ENCODE results near the gene FER1L5. TPM values are rescaled to one million over a fixed set of nuclear protein-coding genes. Genes with fewer than 3 reads are reported as not detected.

FER1L5 gene
- polyA plus RNA-seq, 1 of the 3 experiments (the other 2 are of a cell fraction): 0.02 TPM

DNA sequence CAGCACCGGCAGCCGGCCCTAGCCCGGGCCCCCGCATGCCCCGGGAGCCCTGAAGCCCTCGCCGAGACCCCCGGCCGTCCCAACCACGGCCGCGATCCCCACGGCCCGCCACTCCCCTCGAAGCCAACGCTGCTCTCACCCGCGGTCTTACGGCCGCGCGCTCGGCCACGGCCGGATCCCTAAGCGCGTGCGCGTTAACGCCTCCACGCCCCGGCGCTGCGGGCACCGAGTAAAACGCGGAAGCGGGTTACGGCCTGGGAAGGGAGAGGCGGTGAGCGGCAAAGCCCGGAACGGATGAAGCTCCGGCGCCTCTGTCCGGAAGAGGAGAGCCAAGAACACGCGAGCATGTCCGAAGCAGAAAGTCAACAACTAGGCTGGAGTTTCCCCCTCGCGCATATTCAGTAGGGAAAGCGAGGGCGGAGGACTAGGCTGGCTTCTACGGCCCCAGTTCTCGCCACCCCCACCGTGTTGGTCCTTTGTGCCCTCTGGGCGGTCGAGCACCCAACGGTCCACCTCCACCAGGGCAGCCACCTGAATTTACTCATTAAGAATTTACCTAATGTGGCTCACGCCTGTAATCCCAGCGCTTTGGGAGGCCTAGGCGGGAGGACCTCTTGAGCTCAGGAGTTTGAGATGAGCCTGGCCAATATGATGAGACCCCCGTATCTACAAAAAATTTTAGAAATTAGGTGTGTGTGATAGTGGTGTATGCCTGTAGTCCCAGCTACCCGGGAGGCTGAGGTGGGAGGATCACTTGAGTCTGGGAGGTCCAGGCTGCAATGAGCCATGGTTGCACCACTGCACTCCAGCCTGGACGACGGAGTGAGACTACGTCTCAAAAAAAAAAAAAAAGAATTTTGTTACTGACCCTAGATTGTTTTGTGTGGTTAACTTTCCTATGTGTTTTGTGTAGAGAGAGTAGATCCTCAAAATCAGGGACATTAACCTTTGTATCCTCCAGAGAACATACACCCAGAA is 4.1 kb upstream of the FER1L5 start, which contains the start of gene KANSL3:
Gene KANSL3 (minus strand): TSS at position 169 of the 978 bp plus-strand sequence. CDS start 1,177 bp downstream, outside the sequence.
- Histone ChIP-seq H3K27ac (ENCODE audit: low read depth in 2 of 2, low read length in 1 of 2) (peak within 1 kb of the TSS; percentile 83 to 84), H3K4me1 (ENCODE audit: control insufficient read depth in 1 of 2, insufficient read depth in 2 of 2, low read depth in 1 of 2, low read length in 1 of 2) (peaks cover 6 to 13% of the 10 kb centered on the region in 2 experiments; a peak in 2 of 4 replicates), H3K4me3 (ENCODE audit: low read depth in 2 of 2, low read length in 1 of 2) (peak within 1 kb of the TSS; percentile 63 to 96), H3K4me2 (peak within 1 kb of the TSS; percentile 97), H3K79me2 (ENCODE audit: insufficient read depth) (peaks cover 43% of the 10 kb centered on the region), H3K36me3 (replicated peaks in 1 of 2; ENCODE audit: control insufficient read depth in 1 of 2, insufficient read depth in 2 of 2, low read length in 1 of 2) (peaks cover 0 to 14% of the 10 kb centered on the region in 2 experiments), H3K27me3 (ENCODE audit: insufficient read depth) (no peaks in the 10 kb centered on the region), H3K9me3 (no peaks in the 10 kb centered on the region), H3K9ac (peak within 1 kb of the TSS; percentile 83), H3F3A (replicated peaks; ENCODE audit: insufficient read depth) (no peaks in the 10 kb centered on the region), H3K9me2 (no peaks in the 10 kb centered on the region), H4K20me1 (ENCODE audit: insufficient read depth) (no peaks in the 10 kb centered on the region; the same call in 1 of the 2 replicates), H2AFZ (ENCODE audit: low read depth) (peak within 1 kb of the TSS; percentile 82; the same call in 1 of the 2 replicates)
- CTCF ChIA-PET: interaction anchor here (0.8 to 2.9 kb wide), 4 partner anchors 17 to 163 kb away, joined by 3 to 11 read pairs (median 7); partner anchors contain the start of gene CNNM4
- whole genome bisulfite sequencing (ENCODE audit: low lambda C conversion rate): 15% methylated on average over 32 of the region's 67 CpGs
- POLR2A ChIA-PET: interaction anchor here (0.6 to 1.0 kb wide), 3 partner anchors 11 to 123 kb away, joined by 3 to 6 read pairs (median 4); partner anchors contain the start of gene CNNM4
- peak; percentile 93 for DNase-seq
- TF ChIP-seq NRF1 (IDR thresholded peaks at IDR 0.05; ENCODE audit: low read depth, low read length) (peak; percentile 69), NFIC (IDR thresholded peaks at IDR 0.05; ENCODE audit: borderline replicate concordance) (peak; percentile 30; the same call in 1 of the 2 replicates), MXI1 (IDR thresholded peaks at IDR 0.05; ENCODE audit: low read depth, low read length) (peak; percentile 87), GABPA (IDR thresholded peaks at IDR 0.05; ENCODE audit: low read depth) (no peak; the same call in 1 of the 2 replicates), CHD2 (IDR thresholded peaks at IDR 0.05; ENCODE audit: low read length, partially characterized antibody) (peak; percentile 94), ELF1 (IDR thresholded peaks at IDR 0.05) (peak; percentile 86), TEAD4 (IDR thresholded peaks at IDR 0.05; ENCODE audit: borderline replicate concordance, insufficient read depth) (no peak), RAD21 (IDR thresholded peaks at IDR 0.05; ENCODE audit: low read length) (peak; percentile 19; the same call in 1 of the 2 replicates), JUND (IDR thresholded peaks at IDR 0.05) (peak; percentile 98), POLR2AphosphoS5 (IDR thresholded peaks at IDR 0.05; ENCODE audit: low read depth, low read length) (peak; percentile 94), SIN3A (IDR thresholded peaks at IDR 0.05; ENCODE audit: borderline replicate concordance, low read depth, low read length) (peak; percentile 75; the same call in 1 of the 2 replicates), RXRA (IDR thresholded peaks at IDR 0.05; ENCODE audit: borderline replicate concordance, low read depth) (peak; percentile 47; the same call in 1 of the 2 replicates), TCF12 (IDR thresholded peaks at IDR 0.05) (peak; percentile 32; the same call in 1 of the 2 replicates), EZH2phosphoT487 (IDR thresholded peaks at IDR 0.05; ENCODE audit: borderline replicate concordance, low read depth) (no peak), FOXM1 (IDR thresholded peaks at IDR 0.05; ENCODE audit: low read depth) (peak; percentile 26; the same call in 1 of the 2 replicates)
- TF ChIP-seq, protein P1, sequence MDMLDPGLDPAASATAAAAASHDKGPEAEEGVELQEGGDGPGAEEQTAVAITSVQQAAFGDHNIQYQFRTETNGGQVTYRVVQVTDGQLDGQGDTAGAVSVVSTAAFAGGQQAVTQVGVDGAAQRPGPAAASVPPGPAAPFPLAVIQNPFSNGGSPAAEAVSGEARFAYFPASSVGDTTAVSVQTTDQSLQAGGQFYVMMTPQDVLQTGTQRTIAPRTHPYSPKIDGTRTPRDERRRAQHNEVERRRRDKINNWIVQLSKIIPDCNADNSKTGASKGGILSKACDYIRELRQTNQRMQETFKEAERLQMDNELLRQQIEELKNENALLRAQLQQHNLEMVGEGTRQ (IDR thresholded peaks at IDR 0.05; ENCODE audit: borderline replicate concordance, low read depth, low read length): no peak
- TF ChIP-seq, protein P2, sequence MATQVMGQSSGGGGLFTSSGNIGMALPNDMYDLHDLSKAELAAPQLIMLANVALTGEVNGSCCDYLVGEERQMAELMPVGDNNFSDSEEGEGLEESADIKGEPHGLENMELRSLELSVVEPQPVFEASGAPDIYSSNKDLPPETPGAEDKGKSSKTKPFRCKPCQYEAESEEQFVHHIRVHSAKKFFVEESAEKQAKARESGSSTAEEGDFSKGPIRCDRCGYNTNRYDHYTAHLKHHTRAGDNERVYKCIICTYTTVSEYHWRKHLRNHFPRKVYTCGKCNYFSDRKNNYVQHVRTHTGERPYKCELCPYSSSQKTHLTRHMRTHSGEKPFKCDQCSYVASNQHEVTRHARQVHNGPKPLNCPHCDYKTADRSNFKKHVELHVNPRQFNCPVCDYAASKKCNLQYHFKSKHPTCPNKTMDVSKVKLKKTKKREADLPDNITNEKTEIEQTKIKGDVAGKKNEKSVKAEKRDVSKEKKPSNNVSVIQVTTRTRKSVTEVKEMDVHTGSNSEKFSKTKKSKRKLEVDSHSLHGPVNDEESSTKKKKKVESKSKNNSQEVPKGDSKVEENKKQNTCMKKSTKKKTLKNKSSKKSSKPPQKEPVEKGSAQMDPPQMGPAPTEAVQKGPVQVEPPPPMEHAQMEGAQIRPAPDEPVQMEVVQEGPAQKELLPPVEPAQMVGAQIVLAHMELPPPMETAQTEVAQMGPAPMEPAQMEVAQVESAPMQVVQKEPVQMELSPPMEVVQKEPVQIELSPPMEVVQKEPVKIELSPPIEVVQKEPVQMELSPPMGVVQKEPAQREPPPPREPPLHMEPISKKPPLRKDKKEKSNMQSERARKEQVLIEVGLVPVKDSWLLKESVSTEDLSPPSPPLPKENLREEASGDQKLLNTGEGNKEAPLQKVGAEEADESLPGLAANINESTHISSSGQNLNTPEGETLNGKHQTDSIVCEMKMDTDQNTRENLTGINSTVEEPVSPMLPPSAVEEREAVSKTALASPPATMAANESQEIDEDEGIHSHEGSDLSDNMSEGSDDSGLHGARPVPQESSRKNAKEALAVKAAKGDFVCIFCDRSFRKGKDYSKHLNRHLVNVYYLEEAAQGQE (IDR thresholded peaks at IDR 0.05; ENCODE audit: low read depth, low read length): 0 out of 2 replicates have a peak, but pooled peaks have one; percentile 59
- TF ChIP-seq, protein P3, sequence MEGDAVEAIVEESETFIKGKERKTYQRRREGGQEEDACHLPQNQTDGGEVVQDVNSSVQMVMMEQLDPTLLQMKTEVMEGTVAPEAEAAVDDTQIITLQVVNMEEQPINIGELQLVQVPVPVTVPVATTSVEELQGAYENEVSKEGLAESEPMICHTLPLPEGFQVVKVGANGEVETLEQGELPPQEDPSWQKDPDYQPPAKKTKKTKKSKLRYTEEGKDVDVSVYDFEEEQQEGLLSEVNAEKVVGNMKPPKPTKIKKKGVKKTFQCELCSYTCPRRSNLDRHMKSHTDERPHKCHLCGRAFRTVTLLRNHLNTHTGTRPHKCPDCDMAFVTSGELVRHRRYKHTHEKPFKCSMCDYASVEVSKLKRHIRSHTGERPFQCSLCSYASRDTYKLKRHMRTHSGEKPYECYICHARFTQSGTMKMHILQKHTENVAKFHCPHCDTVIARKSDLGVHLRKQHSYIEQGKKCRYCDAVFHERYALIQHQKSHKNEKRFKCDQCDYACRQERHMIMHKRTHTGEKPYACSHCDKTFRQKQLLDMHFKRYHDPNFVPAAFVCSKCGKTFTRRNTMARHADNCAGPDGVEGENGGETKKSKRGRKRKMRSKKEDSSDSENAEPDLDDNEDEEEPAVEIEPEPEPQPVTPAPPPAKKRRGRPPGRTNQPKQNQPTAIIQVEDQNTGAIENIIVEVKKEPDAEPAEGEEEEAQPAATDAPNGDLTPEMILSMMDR (IDR thresholded peaks at IDR 0.05): no peak
- TF ChIP-seq, protein P4, sequence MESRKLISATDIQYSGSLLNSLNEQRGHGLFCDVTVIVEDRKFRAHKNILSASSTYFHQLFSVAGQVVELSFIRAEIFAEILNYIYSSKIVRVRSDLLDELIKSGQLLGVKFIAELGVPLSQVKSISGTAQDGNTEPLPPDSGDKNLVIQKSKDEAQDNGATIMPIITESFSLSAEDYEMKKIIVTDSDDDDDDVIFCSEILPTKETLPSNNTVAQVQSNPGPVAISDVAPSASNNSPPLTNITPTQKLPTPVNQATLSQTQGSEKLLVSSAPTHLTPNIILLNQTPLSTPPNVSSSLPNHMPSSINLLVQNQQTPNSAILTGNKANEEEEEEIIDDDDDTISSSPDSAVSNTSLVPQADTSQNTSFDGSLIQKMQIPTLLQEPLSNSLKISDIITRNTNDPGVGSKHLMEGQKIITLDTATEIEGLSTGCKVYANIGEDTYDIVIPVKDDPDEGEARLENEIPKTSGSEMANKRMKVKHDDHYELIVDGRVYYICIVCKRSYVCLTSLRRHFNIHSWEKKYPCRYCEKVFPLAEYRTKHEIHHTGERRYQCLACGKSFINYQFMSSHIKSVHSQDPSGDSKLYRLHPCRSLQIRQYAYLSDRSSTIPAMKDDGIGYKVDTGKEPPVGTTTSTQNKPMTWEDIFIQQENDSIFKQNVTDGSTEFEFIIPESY (IDR thresholded peaks at IDR 0.05; ENCODE audit: borderline replicate concordance, low read depth): peak; percentile 61; the same call in 1 of the 2 replicates
- TF ChIP-seq, protein P5, sequence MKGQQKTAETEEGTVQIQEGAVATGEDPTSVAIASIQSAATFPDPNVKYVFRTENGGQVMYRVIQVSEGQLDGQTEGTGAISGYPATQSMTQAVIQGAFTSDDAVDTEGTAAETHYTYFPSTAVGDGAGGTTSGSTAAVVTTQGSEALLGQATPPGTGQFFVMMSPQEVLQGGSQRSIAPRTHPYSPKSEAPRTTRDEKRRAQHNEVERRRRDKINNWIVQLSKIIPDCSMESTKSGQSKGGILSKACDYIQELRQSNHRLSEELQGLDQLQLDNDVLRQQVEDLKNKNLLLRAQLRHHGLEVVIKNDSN (IDR thresholded peaks at IDR 0.05; ENCODE audit: borderline replicate concordance, low read depth): no peak
- TF ChIP-seq, protein P6, sequence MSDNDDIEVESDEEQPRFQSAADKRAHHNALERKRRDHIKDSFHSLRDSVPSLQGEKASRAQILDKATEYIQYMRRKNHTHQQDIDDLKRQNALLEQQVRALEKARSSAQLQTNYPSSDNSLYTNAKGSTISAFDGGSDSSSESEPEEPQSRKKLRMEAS (IDR thresholded peaks at IDR 0.05; ENCODE audit: low read depth): peak; percentile 94
